ENCODE data around the gene SLC6A11.

GRCh38 chr3:10779293-10779805, 36.7 kb upstream of the SLC6A11 start:
- TF ChIP-seq CTCF (IDR thresholded peaks at IDR 0.05), result no peak
- TF ChIP-seq E2F1 (CRISPR knock-in tag; IDR thresholded peaks at IDR 0.05), result no peak
- TF ChIP-seq NR2C2 (CRISPR knock-in tag; IDR thresholded peaks at IDR 0.05), result no peak
- TF ChIP-seq JUN (CRISPR knock-in tag; IDR thresholded peaks at IDR 0.05), result no peak
- no peak for TF ChIP-seq ZNF263 (CRISPR knock-in tag; IDR thresholded peaks at IDR 0.05; ENCODE audit: low read depth)
- TF ChIP-seq MXD4 (CRISPR knock-in tag; IDR thresholded peaks at IDR 0.05; ENCODE audit: borderline replicate concordance), result no peak
- no peak for TF ChIP-seq ZNF396 (CRISPR knock-in tag; IDR thresholded peaks at IDR 0.05; ENCODE audit: borderline replicate concordance)
- TF ChIP-seq MAX (CRISPR knock-in tag; IDR thresholded peaks at IDR 0.05), result no peak
- no peak for TF ChIP-seq OVOL2 (CRISPR knock-in tag; IDR thresholded peaks at IDR 0.05; ENCODE audit: borderline replicate concordance)

All from WTC11 (cell line).